K562 (cell line): ENCODE measurements around the gene DPP10. TPM values are rescaled to one million over a fixed set of nuclear protein-coding genes. Genes with fewer than 3 reads are reported as not detected.

Source experiments
- ATAC-seq: fragments of 200-7000 bp; cut with Tn5 transposase; 3 replicates; pipeline ENCODE4 v1.9.1; 2020; ENCODE audit warnings: moderate library complexity
- BruUV-seq: library from RNA; stranded (reverse); fragments of 400-500 nt; replicated peaks from 2 replicates; lab custom pipeline; 2021; lab: Mats Ljungman, UMichigan
- CTCF ChIA-PET: fragments of 300-600 bp; formaldehyde crosslinking; extraction: SDS; loops from one replicate; lab custom pipeline; 2021; ENCODE audit warnings: low intra/inter-chr PET ratio; lab: Yijun Ruan, JAX
- POLR2A ChIA-PET: fragments of 300-600, 350-650 bp; sonication (Branson Sonifier 250); formaldehyde crosslinking; extraction: SDS; loops from one replicate; lab custom pipeline; 2021; ENCODE audit warnings: antibody characterized with exemption, inconsistent platforms; lab: Yijun Ruan, JAX
- DNase-seq, 4 experiments: peaks; one replicate each; pipeline versions ENCODE4 v3.0.0 to v3.0.0-alpha.2; 2011 to 2018; ENCODE audit warnings: low spot score in 3 of 4, mixed read lengths in 3 of 4; ENCODE audit errors: extremely low read depth in 1 of 4
- FAIRE-seq: peaks from 2 replicates; lab custom pipeline; 2011; peaks lifted over from hg19 to GRCh38; lab: Jason Lieb, UNC
- H2AFZ ChIP-seq: 2 replicates; pipeline ENCODE4 v1.6.0; 2011; ENCODE audit warnings: low read depth, low read length, control low read depth, inconsistent platforms
- H3K27ac ChIP-seq: fragments of 200-600 bp; 3 replicates; pipeline ENCODE4 v1.8.0; 2011; ENCODE audit warnings: low read depth, mild to moderate bottlenecking, control low read depth, inconsistent platforms, low read length, moderate library complexity, mixed read lengths; ENCODE audit errors: extremely low read depth
- H3K27me3 ChIP-seq, 2 experiments: fragments of 300-600 bp in 1 of 2; 2 replicates in 1 of 2; 3 replicates in 1 of 2; pipeline versions ENCODE4 v1.6.0 to v1.8.0; 2011; ENCODE audit warnings: inconsistent platforms in 2 of 2, low read length in 2 of 2, mild to moderate bottlenecking in 1 of 2, mixed read lengths in 1 of 2, moderate library complexity in 1 of 2; ENCODE audit not compliant: control insufficient read depth in 2 of 2, insufficient read depth in 2 of 2
- H3K36me3 ChIP-seq: fragments of 300-600 bp; 3 replicates; pipeline ENCODE4 v1.8.0; 2011; ENCODE audit warnings: mild to moderate bottlenecking, low read length, inconsistent platforms; ENCODE audit not compliant: control insufficient read depth, insufficient read depth
- H3K4me1 ChIP-seq, 2 experiments: fragments of 200-600 bp in 1 of 2; replicated peaks in 1 of 2; 2 replicates in 1 of 2; 3 replicates in 1 of 2; pipeline versions ENCODE4 v1.5.1 to v1.8.0; 2011; ENCODE audit warnings: inconsistent platforms in 2 of 2, low read length in 2 of 2, mild to moderate bottlenecking in 1 of 2, mixed read lengths in 1 of 2, moderate library complexity in 1 of 2; ENCODE audit not compliant: control insufficient read depth in 2 of 2, insufficient read depth in 2 of 2
- H3K4me2 ChIP-seq: 2 replicates; pipeline ENCODE4 v1.6.1; 2011; ENCODE audit warnings: low read length, control low read depth, inconsistent platforms, mixed read lengths; ENCODE audit not compliant: insufficient read depth
- H3K4me3 ChIP-seq: fragments of 200-600 bp; sonication (generic), shearing (Covaris generic); 2 replicates; pipeline ENCODE4 v1.5.1; 2016; ENCODE audit warnings: control low read depth, inconsistent platforms
- H3K79me2 ChIP-seq: fragments of 200-600 bp; 3 replicates; pipeline ENCODE4 v1.8.0; 2011; ENCODE audit warnings: low read length, inconsistent platforms; ENCODE audit not compliant: control insufficient read depth, insufficient read depth
- H3K9ac ChIP-seq, 2 experiments: 2 replicates each; pipeline versions ENCODE4 v1.6.0 to v1.6.1; 2011; ENCODE audit warnings: low read depth in 2 of 2, low read length in 2 of 2, control low read depth in 1 of 2, inconsistent platforms in 1 of 2, mild to moderate bottlenecking in 1 of 2, mixed read lengths in 1 of 2; ENCODE audit not compliant: insufficient read depth in 1 of 2
- H3K9me1 ChIP-seq: one replicate; pipeline ENCODE4 v1.6.0; 2011; ENCODE audit warnings: inconsistent platforms, mild to moderate bottlenecking, low read length, moderate library complexity; ENCODE audit not compliant: control insufficient read depth, insufficient read depth
- H3K9me3 ChIP-seq: replicated peaks from 2 replicates; pipeline ENCODE4 v1.5.1; 2011; ENCODE audit warnings: low read depth, low read length, inconsistent platforms; ENCODE audit not compliant: control insufficient read depth, insufficient read depth
- H4K20me1 ChIP-seq: replicated peaks from 2 replicates; pipeline ENCODE4 v1.6.1; 2011; ENCODE audit warnings: low read length, inconsistent platforms, mixed read lengths; ENCODE audit not compliant: control insufficient read depth, insufficient read depth
- ARID1B ChIP-seq: fragments of 450-650 bp; IDR thresholded peaks from 2 replicates; pipeline ENCODE4 v1.6.1; 2016; ENCODE audit warnings: antibody characterized with exemption, mild to moderate bottlenecking, inconsistent platforms
- CEBPB ChIP-seq: fragments of 450-650 bp; IDR thresholded peaks from 2 replicates; pipeline ENCODE4 v1.6.1; 2016; ENCODE audit warnings: missing genetic modification characterization, missing compliant biosample characterization
- MIER1 ChIP-seq: fragments of 450-650 bp; IDR thresholded peaks from 2 replicates; pipeline ENCODE4 v1.6.1; 2016; ENCODE audit warnings: antibody characterized with exemption, mild to moderate bottlenecking, low read depth
- NR4A1 ChIP-seq, 2 experiments: fragments of 250-450 bp in 1 of 2; fragments of 450-650 bp in 1 of 2; sonication (Bioruptor Pico) in 1 of 2; IDR thresholded peaks; 2 replicates each; pipeline versions ENCODE4 v1.4.0 to v1.6.1; 2016 to 2020; ENCODE audit warnings: mild to moderate bottlenecking in 2 of 2, missing compliant biosample characterization in 1 of 2, missing genetic modification characterization in 1 of 2, moderate library complexity in 1 of 2
- PPARD ChIP-seq: fragments of 250-450 bp; sonication (Bioruptor Pico); IDR thresholded peaks from 2 replicates; pipeline ENCODE4 v1.8.0; 2022; ENCODE audit warnings: inconsistent platforms, mild to moderate bottlenecking, moderate library complexity
- RBM14 ChIP-seq: fragments of 200-400 bp; formaldehyde crosslinking; IDR thresholded peaks from 2 replicates; pipeline ENCODE4 v1.6.1; 2018; ENCODE audit warnings: low read depth, mild to moderate bottlenecking, low read length, moderate library complexity, borderline replicate concordance; ENCODE audit not compliant: insufficient read depth
- RFX5 ChIP-seq: IDR thresholded peaks from 2 replicates; pipeline ENCODE4 v1.6.1; 2011; ENCODE audit warnings: low read depth, mild to moderate bottlenecking, improper control_type of control experiment, low read length
- ZNF77 ChIP-seq: fragments of 250-450 bp; sonication (Bioruptor Pico); IDR thresholded peaks from 2 replicates; pipeline ENCODE4 v1.5.0; 2020
- WGBS: fragments of 100-300 bp; shearing (Covaris generic); methylation state at CpG from one replicate; pipeline ENCODE4 v1.1.6; 2016; ENCODE audit warnings: low coverage, mixed read lengths; ENCODE audit not compliant: insufficient coverage; ENCODE audit errors: missing lambda C conversion rate; 5-methylcytosine and 5-hydroxymethylcytosine counted together
- in situ Hi-C: fragments of 300-500 bp; cut with MboI; formaldehyde crosslinking; loops from 4 replicates; pipeline ENCODE4 v1.15.0; 2018; ENCODE audit warnings: inconsistent platforms, mixed read lengths
- intact Hi-C: fragments of 100-400 bp; cut with micrococcal nuclease; formaldehyde crosslinking; loops from 2 replicates; pipeline ENCODE4 v1.14.2; 2022
- polyA plus RNA-seq, 8 experiments: library from polyadenylated mRNA; depleted of rRNA in 4 of 8; stranded (reverse) in 5 of 8; unstranded in 3 of 8; fragments of >200 nt; fragmentation: Nextera tagmentation in 2 of 8; fragmentation: Illumina TruSeq in 1 of 8; extraction: Ambion mirVana in 2 of 8; extraction: Trizol in 1 of 8; gene quantifications; 2 replicates each; pipeline versions ENCODE4 v1.2.1 to v1.2.3, GENCODE V29; 2011 to 2014; ENCODE audit warnings: inconsistent platforms in 1 of 8, missing spikeins in 1 of 8
- total RNA-seq, 7 experiments: library from RNA; depleted of rRNA in 6 of 7; stranded (reverse); fragments of >200 nt in 6 of 7; fragmentation: Illumina TruSeq in 2 of 7; extraction: Trizol in 2 of 7; gene quantifications; 2 replicates each; pipeline versions ENCODE4 v1.2.1 to v1.2.3, GENCODE V29; 2011 to 2021; ENCODE audit warnings: low replicate concordance in 1 of 7
- TF ChIP-seq, protein P1 (sequence below): sonication (generic); formaldehyde crosslinking; IDR thresholded peaks from 2 replicates; pipeline ENCODE4 v1.8.0; 2022; ENCODE audit warnings: missing genetic modification reagents, mild to moderate bottlenecking, moderate library complexity, borderline replicate concordance
- TF ChIP-seq, protein P2 (sequence below): fragments of 450-650 bp; formaldehyde crosslinking; conservative IDR thresholded peaks from 2 replicates; pipeline ENCODE4 v1.4.0; 2022; ENCODE audit warnings: mild to moderate bottlenecking, missing genetic modification characterization

Gene DPP10
- total and polyA plus RNA-seq, 9 of the 15 experiments (the other 6 are each of a cell fraction or from before 2014, with no cell fraction given): not detected

DNA sequence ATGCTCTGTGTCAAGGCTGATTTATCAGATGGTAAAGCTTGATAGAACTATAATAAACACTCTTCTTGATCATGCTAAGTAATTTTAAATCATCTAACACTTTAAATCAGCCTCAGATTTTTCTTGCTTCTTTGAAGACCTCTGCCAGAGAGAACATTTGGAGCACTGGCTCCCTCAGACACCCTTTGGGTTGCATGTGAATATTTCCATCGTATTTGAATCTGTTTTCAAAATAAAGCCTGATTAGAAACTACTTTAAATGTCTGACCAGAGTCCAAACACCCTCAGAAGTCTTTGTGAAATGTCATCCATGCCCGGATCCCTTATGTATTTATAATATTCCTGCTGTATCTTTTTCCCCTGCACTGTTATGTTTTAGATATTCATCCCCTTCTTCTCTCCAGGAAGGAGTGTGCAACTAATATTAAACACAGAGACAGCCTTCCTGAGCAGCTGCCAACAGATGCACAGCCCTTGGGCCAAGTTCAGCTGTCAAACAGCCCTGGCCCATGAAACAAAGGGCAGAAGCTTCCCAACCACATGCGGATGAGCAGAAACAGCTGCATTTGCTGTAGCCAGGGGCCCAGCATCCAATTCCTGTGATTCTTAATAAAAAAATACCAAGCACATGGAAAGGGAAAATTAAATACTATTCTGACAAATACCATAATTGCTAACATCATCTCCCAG, 46.5 kb downstream of the DPP10 start:
- Histone ChIP-seq H3K9me3 (no peaks in the 10 kb centered on the region), H3K4me2 (no peak overlapping the region), H3K4me3 (no peak overlapping the region), H3K36me3 (no peaks in the 10 kb centered on the region), H3K9me1 (no peaks in the 10 kb centered on the region), H2AFZ (no peak overlapping the region), H3K9ac (no peak overlapping the region), H3K79me2 (no peaks in the 10 kb centered on the region), H3K27me3 (no peaks in the 10 kb centered on the region), H3K4me1 (no peaks in the 10 kb centered on the region), H3K27ac (no peak overlapping the region), H4K20me1 (no peaks in the 10 kb centered on the region)
- ChIA-PET POLR2A (no interaction called here), CTCF (interaction anchor here (0.6 kb wide), 1 partner anchor 45 kb away, joined by 3 read pairs; no protein-coding TSS in a partner anchor)
- 0% methylated on average over 3 of the region's 3 CpGs for WGBS
- BruUV-seq: no TSS peak
- FAIRE-seq (no peak), DNase-seq (no peak), ATAC-seq (no peak)
- intact Hi-C loops: no loop called here
- in situ Hi-C loops: no loop called here
- TF ChIP-seq ARID1B (no peak), PPARD (CRISPR knock-in tag) (no peak), NR4A1 (CRISPR knock-in tag; IDR thresholded peaks at IDR 0.05) (no peak), NR4A1 (tag; IDR thresholded peaks at IDR 0.05) (no peak), MIER1 (no peak), RFX5 (no peak), CEBPB (tag) (no peak), ZNF77 (no peak), RBM14 (no peak)
- TF ChIP-seq, protein P1, sequence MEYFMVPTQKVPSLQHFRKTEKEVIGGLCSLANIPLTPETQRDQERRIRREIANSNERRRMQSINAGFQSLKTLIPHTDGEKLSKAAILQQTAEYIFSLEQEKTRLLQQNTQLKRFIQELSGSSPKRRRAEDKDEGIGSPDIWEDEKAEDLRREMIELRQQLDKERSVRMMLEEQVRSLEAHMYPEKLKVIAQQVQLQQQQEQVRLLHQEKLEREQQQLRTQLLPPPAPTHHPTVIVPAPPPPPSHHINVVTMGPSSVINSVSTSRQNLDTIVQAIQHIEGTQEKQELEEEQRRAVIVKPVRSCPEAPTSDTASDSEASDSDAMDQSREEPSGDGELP: no peak
- TF ChIP-seq, protein P2, sequence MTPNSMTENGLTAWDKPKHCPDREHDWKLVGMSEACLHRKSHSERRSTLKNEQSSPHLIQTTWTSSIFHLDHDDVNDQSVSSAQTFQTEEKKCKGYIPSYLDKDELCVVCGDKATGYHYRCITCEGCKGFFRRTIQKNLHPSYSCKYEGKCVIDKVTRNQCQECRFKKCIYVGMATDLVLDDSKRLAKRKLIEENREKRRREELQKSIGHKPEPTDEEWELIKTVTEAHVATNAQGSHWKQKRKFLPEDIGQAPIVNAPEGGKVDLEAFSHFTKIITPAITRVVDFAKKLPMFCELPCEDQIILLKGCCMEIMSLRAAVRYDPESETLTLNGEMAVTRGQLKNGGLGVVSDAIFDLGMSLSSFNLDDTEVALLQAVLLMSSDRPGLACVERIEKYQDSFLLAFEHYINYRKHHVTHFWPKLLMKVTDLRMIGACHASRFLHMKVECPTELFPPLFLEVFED (CRISPR knock-in tag): no peak
